ENCODE results near the gene GRID2.

DNA sequence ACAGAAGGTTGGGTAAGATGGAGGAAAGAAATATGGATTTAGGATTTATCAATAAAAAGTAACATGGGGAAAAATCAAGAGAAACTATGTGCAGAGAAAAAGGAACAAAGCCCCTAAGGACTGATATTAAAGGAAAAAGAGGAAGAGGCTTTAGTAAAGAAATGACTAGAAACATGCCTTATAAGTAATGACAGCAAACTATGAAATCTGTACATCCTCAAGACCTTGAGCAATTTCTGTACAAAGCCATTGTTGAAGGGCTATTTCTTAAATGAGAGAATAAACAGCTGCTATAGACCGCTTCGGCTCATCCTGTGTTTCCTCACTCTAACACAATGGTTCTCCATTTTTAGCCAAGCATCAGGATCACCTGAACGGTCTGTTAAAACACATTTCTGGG, 1344.5 kb downstream of the GRID2 start:
- TF ChIP-seq, protein P1, sequence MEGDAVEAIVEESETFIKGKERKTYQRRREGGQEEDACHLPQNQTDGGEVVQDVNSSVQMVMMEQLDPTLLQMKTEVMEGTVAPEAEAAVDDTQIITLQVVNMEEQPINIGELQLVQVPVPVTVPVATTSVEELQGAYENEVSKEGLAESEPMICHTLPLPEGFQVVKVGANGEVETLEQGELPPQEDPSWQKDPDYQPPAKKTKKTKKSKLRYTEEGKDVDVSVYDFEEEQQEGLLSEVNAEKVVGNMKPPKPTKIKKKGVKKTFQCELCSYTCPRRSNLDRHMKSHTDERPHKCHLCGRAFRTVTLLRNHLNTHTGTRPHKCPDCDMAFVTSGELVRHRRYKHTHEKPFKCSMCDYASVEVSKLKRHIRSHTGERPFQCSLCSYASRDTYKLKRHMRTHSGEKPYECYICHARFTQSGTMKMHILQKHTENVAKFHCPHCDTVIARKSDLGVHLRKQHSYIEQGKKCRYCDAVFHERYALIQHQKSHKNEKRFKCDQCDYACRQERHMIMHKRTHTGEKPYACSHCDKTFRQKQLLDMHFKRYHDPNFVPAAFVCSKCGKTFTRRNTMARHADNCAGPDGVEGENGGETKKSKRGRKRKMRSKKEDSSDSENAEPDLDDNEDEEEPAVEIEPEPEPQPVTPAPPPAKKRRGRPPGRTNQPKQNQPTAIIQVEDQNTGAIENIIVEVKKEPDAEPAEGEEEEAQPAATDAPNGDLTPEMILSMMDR (IDR thresholded peaks at IDR 0.05), result no peak
- TF ChIP-seq EP300 (IDR thresholded peaks at IDR 0.05) (no peak), POLR2A (IDR thresholded peaks at IDR 0.05) (no peak)

All from tibial nerve (tissue), 4 donors.